Measurements from ENCODE around the gene RNF32.

RNF32 gene

GRCh38 chr7:156640257-156640948 lies at the start of gene RNF32:
Gene RNF32, plus strand, starts transcription at chr7:156640774. Its CDS starts 3,104 bp downstream, at chr7:156643878.
- FAIRE-seq = no peak

DNA sequence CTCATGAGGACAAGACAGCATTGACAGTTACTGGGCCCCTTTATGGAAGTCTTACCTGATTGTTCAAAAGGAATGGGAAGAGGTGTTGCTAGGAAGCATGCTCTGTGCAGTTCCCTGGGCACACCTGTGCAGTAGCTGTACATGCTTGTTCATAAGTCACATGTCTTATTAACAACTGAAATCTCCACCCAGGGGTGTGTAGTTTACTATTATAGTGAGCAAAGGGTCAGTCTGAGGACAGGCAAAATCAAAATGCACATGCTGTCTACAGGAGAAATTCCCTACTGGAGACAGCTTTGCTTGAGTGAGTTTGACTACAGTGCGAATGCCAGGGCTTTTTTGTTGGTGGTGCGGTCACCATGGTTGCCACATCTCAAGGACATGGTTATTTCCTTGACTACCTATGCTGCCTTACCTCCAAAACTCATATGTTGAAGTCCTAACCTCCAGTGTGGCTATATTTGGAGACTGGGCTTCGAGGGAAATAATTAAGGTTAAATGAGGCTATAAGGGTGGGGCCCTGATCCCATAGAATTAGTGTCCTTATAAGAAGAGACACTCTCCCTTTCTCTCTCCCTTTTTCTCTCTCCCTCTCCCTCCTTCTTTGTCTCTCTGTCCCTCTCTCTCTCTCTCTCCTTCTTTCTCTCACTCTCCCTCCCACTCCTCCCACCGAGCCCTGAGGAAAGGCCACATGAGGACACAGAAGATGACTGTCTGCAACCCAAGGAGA lies 48.3 kb upstream of the RNF32 start:
- no peak for FAIRE-seq

DNA sequence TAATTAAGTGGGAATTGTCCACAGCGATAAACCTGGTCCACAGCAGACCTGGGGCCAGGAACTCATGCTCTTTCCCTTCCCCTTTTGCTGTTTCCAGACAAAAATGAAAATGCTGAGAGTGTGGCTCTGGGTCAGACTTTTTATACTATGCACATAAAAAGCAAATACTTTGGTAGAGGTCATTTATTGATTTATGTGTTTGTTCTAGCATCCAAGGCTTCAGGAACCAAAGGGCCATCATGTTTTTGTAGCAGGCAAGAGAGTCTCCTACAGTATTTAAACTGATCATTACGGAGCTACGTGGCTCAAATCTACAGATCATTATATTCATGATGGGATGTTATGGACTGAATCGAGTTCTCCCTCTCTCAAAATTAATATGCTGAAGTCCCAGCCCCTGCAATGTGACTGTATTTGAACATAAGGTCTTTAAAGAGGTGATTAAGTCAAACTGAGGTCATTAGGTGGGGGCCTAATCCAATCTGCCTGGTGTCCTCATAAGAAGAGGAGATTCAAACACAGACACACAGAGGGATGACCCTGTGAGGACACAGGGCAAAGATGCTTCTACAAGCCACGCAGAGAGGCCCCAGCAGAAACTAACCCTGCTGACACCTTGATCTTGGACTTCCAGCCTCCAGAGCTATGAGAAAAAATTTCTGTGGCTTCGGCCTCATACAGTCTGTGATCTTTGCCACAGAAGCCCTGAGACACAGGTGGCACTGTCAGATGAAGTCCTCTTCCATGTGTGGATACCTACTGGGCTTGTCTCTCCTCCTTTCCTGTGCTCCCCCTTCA lies 46.1 kb upstream of the RNF32 start:
- no peak for FAIRE-seq

DNA sequence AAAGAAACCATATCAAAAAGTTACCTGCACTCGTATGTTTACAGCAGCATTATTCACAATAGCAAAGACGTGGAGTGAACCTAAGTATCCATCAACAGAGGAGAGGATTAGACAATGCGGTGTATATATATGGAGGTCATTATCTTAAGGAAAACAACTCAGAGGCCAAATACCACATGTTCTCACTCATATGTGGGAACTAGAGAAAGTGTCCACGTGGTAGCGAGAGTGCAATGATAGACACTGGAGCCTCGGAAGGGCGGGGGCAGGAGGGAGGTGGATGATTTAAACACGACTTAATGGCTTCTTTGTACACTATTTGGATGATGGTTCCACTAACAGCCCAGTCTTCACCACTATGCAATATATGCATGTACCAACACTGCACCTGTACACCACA lies 40.1 kb upstream of the RNF32 start:
- no peak for FAIRE-seq

GRCh38 chr7:156602283-156602682 lies 38.3 kb upstream of the RNF32 start:
- FAIRE-seq = no peak

DNA sequence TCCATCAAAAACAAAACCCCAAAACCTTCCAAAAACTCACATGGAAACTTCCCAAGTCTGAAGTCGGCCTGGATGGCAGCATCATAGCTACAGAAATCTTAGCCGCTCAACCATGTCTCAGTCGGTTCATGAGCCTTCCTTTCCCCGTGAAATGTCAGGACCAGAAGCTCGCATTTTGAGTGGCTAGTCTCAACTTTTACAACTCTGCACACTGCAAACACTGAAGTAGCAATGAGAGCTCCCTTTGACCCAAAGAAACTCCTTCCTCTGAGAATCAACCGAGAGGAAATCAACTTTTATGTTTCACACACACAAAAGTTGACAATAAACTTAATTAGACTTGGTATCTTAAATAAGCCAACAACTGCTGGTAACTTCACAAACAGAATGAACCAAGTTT lies 37.6 kb upstream of the RNF32 start:
- FAIRE-seq = no peak

- FAIRE-seq = no peak
These were observed 36.9 kb upstream of the RNF32 start for GRCh38 chr7:156603629-156604028.

DNA sequence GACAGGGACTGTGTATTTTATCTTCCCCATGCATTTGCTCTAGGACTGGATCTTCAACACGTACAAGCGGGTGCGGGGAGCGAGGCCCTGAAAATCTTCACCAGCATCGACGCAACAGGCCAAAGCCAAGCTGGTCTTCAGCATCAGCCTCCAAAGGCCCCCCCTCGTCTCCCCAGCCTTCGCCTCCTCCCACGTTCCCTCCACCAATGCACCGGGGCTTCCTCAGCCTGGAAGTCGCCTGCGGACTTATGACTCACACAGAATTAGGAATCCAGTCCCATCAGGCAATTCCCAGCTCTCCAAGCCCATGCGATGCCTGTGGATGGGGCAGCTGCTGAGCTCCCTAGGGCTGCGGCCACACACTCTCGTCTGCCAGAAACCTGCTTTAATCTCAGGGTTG lies 36.3 kb upstream of the RNF32 start:
- no peak for FAIRE-seq

DNA sequence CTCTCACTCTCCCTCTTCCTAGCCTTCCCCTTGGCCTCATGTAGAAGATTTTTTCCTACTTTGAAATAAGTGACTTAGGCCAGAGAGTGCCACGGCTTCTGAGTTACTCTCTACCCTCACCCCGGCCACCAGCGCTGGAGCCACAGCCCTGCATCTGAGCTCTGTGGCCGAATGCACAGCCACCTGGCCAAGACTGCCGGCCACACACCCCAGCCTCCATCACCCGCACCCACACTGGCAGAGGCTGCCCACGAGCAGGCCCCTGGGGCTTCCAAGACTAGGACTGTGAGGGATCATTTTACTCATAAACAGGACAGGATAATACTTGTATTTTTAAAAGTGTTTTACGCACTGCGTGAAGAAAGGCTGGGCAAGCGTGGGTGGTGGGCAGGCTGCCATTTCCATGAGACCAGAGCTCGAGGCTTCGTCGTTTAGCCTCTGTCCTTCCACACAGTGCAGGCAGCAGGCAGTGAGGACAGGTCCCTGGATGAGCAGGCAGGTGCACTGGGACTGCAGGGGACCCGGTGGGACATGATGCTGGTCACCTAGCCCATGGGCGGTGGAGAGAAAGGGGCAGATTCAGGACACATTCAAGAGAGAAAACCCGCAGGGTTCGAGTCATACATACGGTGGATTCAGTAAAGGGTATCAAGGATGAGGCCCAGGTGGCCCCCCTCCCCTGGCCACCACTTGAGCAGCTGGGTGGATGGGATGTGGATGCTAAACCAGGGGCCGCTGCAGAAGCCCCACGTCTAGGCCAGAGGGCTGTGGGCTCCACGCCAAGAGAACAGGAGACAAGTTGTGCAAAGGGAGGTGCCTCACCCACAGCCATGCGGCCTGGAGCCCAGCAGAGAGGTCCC lies 35.5 kb upstream of the RNF32 start:
- FAIRE-seq = no peak

- FAIRE-seq = no peak
These were observed 34.4 kb upstream of the RNF32 start for GRCh38 chr7:156606135-156606534.

GRCh38 chr7:156606691-156607331 lies 33.8 kb upstream of the RNF32 start:
- no peak for FAIRE-seq

DNA sequence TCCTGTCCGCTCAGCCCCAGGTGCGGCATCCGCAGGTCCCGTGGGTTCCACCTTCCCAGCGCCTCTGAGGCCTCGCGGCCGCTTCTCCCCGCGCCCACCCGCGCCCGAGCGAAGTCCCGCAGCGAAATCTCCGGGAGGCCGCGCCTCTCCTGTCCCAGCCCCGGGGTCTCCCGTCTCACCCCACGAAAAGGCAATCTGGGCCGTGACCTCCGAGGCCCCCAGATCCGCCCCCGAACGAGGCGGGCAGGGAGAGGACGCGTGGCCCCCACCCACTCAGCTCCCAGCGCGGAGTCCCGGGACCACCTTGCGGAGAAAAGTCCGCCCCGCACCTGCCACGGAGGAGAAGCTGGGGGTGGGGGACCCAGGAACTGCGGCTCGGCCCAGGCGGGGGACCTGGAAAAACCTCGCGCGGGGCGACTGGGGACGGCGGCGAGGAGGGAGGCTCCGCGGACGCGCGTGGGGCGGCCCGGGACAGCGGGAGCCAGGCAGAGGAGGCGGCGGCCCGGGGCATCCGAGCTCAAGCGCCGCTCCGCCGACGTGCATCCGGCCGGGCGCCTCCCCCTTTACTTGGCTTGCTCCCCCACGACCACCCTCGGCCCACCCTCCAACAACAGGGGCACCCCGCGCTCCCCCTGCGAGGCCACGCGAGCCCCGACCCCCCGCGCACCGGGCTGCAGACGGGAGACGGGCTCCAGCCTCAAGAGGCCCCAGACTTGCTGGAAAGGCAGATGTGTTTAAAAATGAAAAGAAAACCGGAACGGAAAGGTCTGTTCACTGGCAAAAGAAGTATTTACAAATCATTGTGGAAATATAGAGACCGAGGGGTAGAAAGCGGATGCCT lies 33.0 kb upstream of the RNF32 start:
- no peak for FAIRE-seq

- FAIRE-seq = no peak
These were observed 32.4 kb upstream of the RNF32 start for GRCh38 chr7:156608173-156608478.

- no peak for FAIRE-seq
These were observed 31.3 kb upstream of the RNF32 start for GRCh38 chr7:156609010-156609877.

GRCh38 chr7:156610130-156610529 lies 30.4 kb upstream of the RNF32 start:
- FAIRE-seq = no peak

DNA sequence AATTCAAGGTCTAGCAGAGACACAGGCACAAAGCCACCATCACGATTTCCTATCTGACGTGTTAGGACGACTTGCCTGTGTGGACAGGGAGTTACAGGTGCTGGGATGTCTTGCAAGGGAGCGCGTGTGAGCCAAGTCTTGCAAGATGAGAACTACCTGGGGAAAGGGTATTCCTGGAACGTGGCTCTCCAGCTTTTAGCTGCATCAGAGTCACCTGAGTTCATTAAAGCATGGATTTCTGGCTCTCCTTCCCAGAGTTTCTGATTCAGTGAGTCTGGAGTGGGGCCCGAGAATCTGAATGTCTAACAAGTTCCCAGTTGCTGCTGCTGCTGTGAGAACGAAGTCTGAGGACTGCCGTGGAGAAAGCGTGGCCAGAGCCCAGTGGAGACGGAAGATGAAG lies 30.0 kb upstream of the RNF32 start:
- no peak for FAIRE-seq

GRCh38 chr7:156611014-156612010 lies 29.3 kb upstream of the RNF32 start:
- no peak for FAIRE-seq

DNA sequence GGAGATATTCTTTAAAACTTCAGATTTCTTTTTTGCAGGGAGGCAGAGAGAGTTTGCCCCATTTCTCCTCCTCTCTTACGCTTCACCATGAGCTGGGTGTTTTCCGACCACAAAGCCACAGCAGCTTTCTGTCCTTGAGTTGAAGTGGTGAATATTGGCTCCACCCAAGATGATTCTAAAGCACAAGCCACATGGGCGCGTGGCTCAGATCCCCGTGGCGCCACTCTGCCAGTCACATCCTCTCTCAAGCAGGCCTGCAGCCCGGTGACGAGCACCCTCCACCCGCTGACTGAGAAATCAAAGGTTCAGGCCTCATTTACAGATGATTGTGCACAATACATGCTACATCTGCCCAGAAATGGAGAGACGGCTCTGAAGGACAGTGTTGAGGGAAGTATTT lies 27.6 kb upstream of the RNF32 start:
- FAIRE-seq = no peak

All from TTC549 (cell line).